GM23248 (cell line): ENCODE data around the gene MAPKBP1.

Source experiments
- EZH2 ChIP-seq: fragments of 200-600 bp; sonication (generic); IDR thresholded peaks from 2 replicates; pipeline ENCODE4 v1.6.1; 2018; ENCODE audit warnings: antibody characterized with exemption, mild to moderate bottlenecking; ENCODE audit not compliant: insufficient read depth, poor library complexity, severe bottlenecking
- EZH2phosphoT487 ChIP-seq: fragments of 200-600 bp; sonication (generic); IDR thresholded peaks from 2 replicates; pipeline ENCODE4 v1.6.1; 2018; ENCODE audit warnings: antibody characterized with exemption, moderate library complexity, mild to moderate bottlenecking, low read depth; ENCODE audit not compliant: insufficient read depth

- TF ChIP-seq EZH2 = no peak
- no peak for TF ChIP-seq EZH2phosphoT487
Measured at GRCh38 chr15:41832875-41833274, 58.6 kb downstream of the MAPKBP1 start.
